DND-41 (cell line): ENCODE data around the gene BRD7.

ENCODE experiments used
- EZH2 ChIP-seq: IDR thresholded peaks from 3 replicates; pipeline ENCODE4 v1.6.1; 2012; ENCODE audit warnings: borderline replicate concordance, low read depth, mild to moderate bottlenecking, moderate library complexity, low read length, inconsistent platforms; ENCODE audit not compliant: severe bottlenecking
- TF ChIP-seq, protein P1 (sequence below): IDR thresholded peaks from 2 replicates; pipeline ENCODE4 v1.5.1; 2012; ENCODE audit warnings: borderline replicate concordance, low read length, moderate library complexity, mild to moderate bottlenecking; ENCODE audit not compliant: poor library complexity, severe bottlenecking; ENCODE audit errors: extremely low read depth

DNA sequence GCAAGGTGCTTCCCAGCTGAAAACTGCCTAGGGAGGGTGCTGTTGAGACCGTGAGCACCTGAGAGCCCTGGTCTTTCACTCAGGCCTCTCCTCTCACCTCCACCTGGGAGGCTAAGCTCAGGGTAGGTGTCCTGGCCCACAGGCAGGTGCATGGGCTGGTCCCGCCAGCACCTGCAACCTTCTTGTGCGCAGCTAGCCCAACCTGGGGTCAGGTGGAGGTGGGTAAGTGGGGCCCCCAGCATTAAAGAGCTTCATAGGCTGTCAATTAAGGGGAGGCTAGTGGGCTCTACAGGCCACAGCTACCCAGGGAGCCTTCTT is 93.7 kb downstream of the BRD7 start:
- TF ChIP-seq, protein P1, sequence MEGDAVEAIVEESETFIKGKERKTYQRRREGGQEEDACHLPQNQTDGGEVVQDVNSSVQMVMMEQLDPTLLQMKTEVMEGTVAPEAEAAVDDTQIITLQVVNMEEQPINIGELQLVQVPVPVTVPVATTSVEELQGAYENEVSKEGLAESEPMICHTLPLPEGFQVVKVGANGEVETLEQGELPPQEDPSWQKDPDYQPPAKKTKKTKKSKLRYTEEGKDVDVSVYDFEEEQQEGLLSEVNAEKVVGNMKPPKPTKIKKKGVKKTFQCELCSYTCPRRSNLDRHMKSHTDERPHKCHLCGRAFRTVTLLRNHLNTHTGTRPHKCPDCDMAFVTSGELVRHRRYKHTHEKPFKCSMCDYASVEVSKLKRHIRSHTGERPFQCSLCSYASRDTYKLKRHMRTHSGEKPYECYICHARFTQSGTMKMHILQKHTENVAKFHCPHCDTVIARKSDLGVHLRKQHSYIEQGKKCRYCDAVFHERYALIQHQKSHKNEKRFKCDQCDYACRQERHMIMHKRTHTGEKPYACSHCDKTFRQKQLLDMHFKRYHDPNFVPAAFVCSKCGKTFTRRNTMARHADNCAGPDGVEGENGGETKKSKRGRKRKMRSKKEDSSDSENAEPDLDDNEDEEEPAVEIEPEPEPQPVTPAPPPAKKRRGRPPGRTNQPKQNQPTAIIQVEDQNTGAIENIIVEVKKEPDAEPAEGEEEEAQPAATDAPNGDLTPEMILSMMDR, result no peak
- no peak for TF ChIP-seq EZH2
